Calu3 (cell line): ENCODE data around the gene GXYLT2. TPM values are rescaled to one million over a fixed set of nuclear protein-coding genes. Genes with fewer than 3 reads are reported as not detected.
A peak's percentile ranks its signal among the peaks of the same experiment; 100 is the strongest.

Experiments used
- BruUV-seq: library from RNA; stranded (reverse); fragments of 400-500 nt; replicated peaks from 2 replicates; lab custom pipeline; 2021; lab: Mats Ljungman, UMichigan
- CTCF ChIA-PET: fragments of 300-600 bp; sonication (Branson Sonifier 250); formaldehyde crosslinking; loops from one replicate; lab custom pipeline; 2022; ENCODE audit warnings: antibody characterized with exemption; lab: Charles Lee
- DNase-seq: peaks from one replicate; pipeline ENCODE4 v3.0.0; 2022
- H3K27ac Mint-ChIP-seq: one replicate; pipeline ENCODE4 v1.8.0; 2022; ENCODE audit warnings: mixed read lengths; ENCODE audit not compliant: unreplicated experiment
- H3K27me3 Mint-ChIP-seq: one replicate; pipeline ENCODE4 v1.8.0; 2022; ENCODE audit warnings: mixed read lengths; ENCODE audit not compliant: unreplicated experiment
- H3K36me3 Mint-ChIP-seq: one replicate; pipeline ENCODE4 v1.8.0; 2022; ENCODE audit warnings: mild to moderate bottlenecking, moderate library complexity, mixed read lengths; ENCODE audit not compliant: insufficient read depth, unreplicated experiment
- H3K4me1 Mint-ChIP-seq: one replicate; pipeline ENCODE4 v1.8.0; 2022; ENCODE audit warnings: mild to moderate bottlenecking, low read depth, mixed read lengths; ENCODE audit not compliant: unreplicated experiment
- H3K4me3 Mint-ChIP-seq: one replicate; pipeline ENCODE4 v1.8.0; 2022; ENCODE audit warnings: mild to moderate bottlenecking, low read depth, moderate library complexity, mixed read lengths; ENCODE audit not compliant: unreplicated experiment
- H3K9me3 Mint-ChIP-seq: one replicate; pipeline ENCODE4 v1.8.0; 2022; ENCODE audit warnings: low read depth, mixed read lengths; ENCODE audit not compliant: unreplicated experiment
- intact Hi-C: fragments of 100-400 bp; cut with micrococcal nuclease; formaldehyde crosslinking; loops from one replicate; pipeline ENCODE4 v1.10.0; 2022; ENCODE audit not compliant: unreplicated experiment
- total RNA-seq: library from RNA; stranded (reverse); gene quantifications from 2 replicates; pipeline ENCODE4 v1.2.3, GENCODE V29; 2022
- TF ChIP-seq, protein P1 (sequence below): fragments of 200-600 bp; IDR thresholded peaks from one replicate; pipeline ENCODE4 v1.8.0; 2022; ENCODE audit warnings: antibody characterized with exemption; ENCODE audit not compliant: unreplicated experiment

Gene GXYLT2
- total RNA-seq, 1 experiment from 2014 or later: 0.52 TPM

GRCh38 chr3:72991522-72991921 lies 103.7 kb downstream of the GXYLT2 start:
- Mint-ChIP-seq H3K27me3 (no peaks in the 10 kb centered on the region), H3K4me3 (no peak overlapping the region), H3K9me3 (no peaks in the 10 kb centered on the region), H3K36me3 (peaks cover 4% of the 10 kb centered on the region), H3K27ac (no peak overlapping the region), H3K4me1 (no peaks in the 10 kb centered on the region)
- DNase-seq: no peak
- intact Hi-C loops: no loop called here
- TF ChIP-seq, protein P1, sequence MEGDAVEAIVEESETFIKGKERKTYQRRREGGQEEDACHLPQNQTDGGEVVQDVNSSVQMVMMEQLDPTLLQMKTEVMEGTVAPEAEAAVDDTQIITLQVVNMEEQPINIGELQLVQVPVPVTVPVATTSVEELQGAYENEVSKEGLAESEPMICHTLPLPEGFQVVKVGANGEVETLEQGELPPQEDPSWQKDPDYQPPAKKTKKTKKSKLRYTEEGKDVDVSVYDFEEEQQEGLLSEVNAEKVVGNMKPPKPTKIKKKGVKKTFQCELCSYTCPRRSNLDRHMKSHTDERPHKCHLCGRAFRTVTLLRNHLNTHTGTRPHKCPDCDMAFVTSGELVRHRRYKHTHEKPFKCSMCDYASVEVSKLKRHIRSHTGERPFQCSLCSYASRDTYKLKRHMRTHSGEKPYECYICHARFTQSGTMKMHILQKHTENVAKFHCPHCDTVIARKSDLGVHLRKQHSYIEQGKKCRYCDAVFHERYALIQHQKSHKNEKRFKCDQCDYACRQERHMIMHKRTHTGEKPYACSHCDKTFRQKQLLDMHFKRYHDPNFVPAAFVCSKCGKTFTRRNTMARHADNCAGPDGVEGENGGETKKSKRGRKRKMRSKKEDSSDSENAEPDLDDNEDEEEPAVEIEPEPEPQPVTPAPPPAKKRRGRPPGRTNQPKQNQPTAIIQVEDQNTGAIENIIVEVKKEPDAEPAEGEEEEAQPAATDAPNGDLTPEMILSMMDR: no peak
- BruUV-seq: no TSS peak
- CTCF ChIA-PET: no interaction called here

GRCh38 chr3:72993391-72993790 lies 105.5 kb downstream of the GXYLT2 start:
- intact Hi-C loops: no loop called here
- no peaks in the 10 kb centered on the region for H3K9me3 Mint-ChIP-seq
- no peak overlapping the region for H3K4me3 Mint-ChIP-seq
- H3K27me3 Mint-ChIP-seq: no peaks in the 10 kb centered on the region
- H3K4me1 Mint-ChIP-seq: no peaks in the 10 kb centered on the region
- no peak overlapping the region for H3K27ac Mint-ChIP-seq
- peaks cover 20% of the 10 kb centered on the region for H3K36me3 Mint-ChIP-seq
- BruUV-seq: no TSS peak
- no peak for DNase-seq
- TF ChIP-seq, protein P1: no peak
- CTCF ChIA-PET: no interaction called here

GRCh38 chr3:72995337-72995736 lies 107.5 kb downstream of the GXYLT2 start:
- no peaks in the 10 kb centered on the region for H3K9me3 Mint-ChIP-seq
- no peak overlapping the region for H3K4me3 Mint-ChIP-seq

GRCh38 chr3:72996121-72996472 lies 108.3 kb downstream of the GXYLT2 start:
- Mint-ChIP-seq H3K27me3 (no peaks in the 10 kb centered on the region), H3K36me3 (peaks cover 37% of the 10 kb centered on the region), H3K9me3 (no peaks in the 10 kb centered on the region), H3K4me3 (peak overlapping the region; percentile 96), H3K4me1 (peaks cover 10% of the 10 kb centered on the region), H3K27ac (peak overlapping the region; percentile 89)
- TF ChIP-seq, protein P1: no peak
- intact Hi-C loops: loop anchor here (5.0 kb wide), 1 partner anchor 61 kb away; no protein-coding TSS in a partner anchor
- CTCF ChIA-PET: interaction anchor here (2.1 kb wide), 1 partner anchor 60 kb away, joined by 8 read pairs; no protein-coding TSS in a partner anchor
- no peak for DNase-seq
- BruUV-seq: no TSS peak

More at GRCh38 chr3:72995337-72995736, 107.5 kb downstream of the GXYLT2 start:
- H3K27ac Mint-ChIP-seq: no peak overlapping the region
- no TSS peak for BruUV-seq
- no peak for DNase-seq
- intact Hi-C loops: loop anchor here (5.0 kb wide), 1 partner anchor 62 kb away; no protein-coding TSS in a partner anchor
- CTCF ChIA-PET: interaction anchor here (1.1 kb wide), 1 partner anchor 49 kb away, joined by 3 read pairs; no protein-coding TSS in a partner anchor
- no peaks in the 10 kb centered on the region for H3K27me3 Mint-ChIP-seq
- peaks cover 8% of the 10 kb centered on the region for H3K4me1 Mint-ChIP-seq
- TF ChIP-seq, protein P1: no peak
- peaks cover 36% of the 10 kb centered on the region for H3K36me3 Mint-ChIP-seq
